Activated CD8-positive, alpha-beta T cell treated with anti-CD3 and anti-CD28 coated beads, Interleukin-2, amount 10 ng/mL, durations not matched to agents 7 days and 5 days (primary cell): ENCODE measurements around the gene NCAPG. TPM values are rescaled to one million over a fixed set of nuclear protein-coding genes. Genes with fewer than 3 reads are reported as not detected.

Experiments
- ATAC-seq: fragments of 150-1000 bp; cut with Tn5 transposase; one replicate; pipeline ENCODE4 v1.10.0; 2021; ENCODE audit warnings: moderate library complexity
- CTCF ChIA-PET: fragments of 350-600 bp; sonication (Branson Sonifier 250); formaldehyde crosslinking; loops from one replicate; lab custom pipeline; 2021; ENCODE audit warnings: antibody characterized with exemption; lab: Charles Lee
- POLR2A ChIA-PET: fragments of 350-600 bp; sonication (Branson Sonifier 250); formaldehyde crosslinking; loops from one replicate; lab custom pipeline; 2021; ENCODE audit warnings: antibody characterized with exemption; lab: Charles Lee
- DNase-seq: peaks from one replicate; pipeline ENCODE4 v3.0.0-alpha.2; 2020
- H3K27ac Mint-ChIP-seq: one replicate; pipeline ENCODE4 v1.8.0; 2021; ENCODE audit warnings: mild to moderate bottlenecking, mixed read lengths
- H3K27me3 Mint-ChIP-seq: one replicate; pipeline ENCODE4 v1.8.0; 2021; ENCODE audit warnings: low read depth, mixed read lengths
- H3K36me3 Mint-ChIP-seq: one replicate; pipeline ENCODE4 v1.8.0; 2021; ENCODE audit warnings: low read depth, mixed read lengths
- H3K4me1 Mint-ChIP-seq: one replicate; pipeline ENCODE4 v1.8.0; 2021; ENCODE audit warnings: low read depth, mixed read lengths
- H3K4me3 Mint-ChIP-seq: one replicate; pipeline ENCODE4 v1.8.0; 2021; ENCODE audit warnings: mild to moderate bottlenecking, mixed read lengths
- H3K9me3 Mint-ChIP-seq: one replicate; pipeline ENCODE4 v1.8.0; 2022; ENCODE audit warnings: mixed read lengths; ENCODE audit not compliant: insufficient read depth
- total RNA-seq, 2 experiments: library from RNA; stranded (reverse); gene quantifications; one replicate each; pipeline ENCODE4 v1.2.3, GENCODE V29; 2021

Gene NCAPG
- total RNA-seq, 2 experiments from 2014 or later: 92.5 to 93.5 TPM

DNA sequence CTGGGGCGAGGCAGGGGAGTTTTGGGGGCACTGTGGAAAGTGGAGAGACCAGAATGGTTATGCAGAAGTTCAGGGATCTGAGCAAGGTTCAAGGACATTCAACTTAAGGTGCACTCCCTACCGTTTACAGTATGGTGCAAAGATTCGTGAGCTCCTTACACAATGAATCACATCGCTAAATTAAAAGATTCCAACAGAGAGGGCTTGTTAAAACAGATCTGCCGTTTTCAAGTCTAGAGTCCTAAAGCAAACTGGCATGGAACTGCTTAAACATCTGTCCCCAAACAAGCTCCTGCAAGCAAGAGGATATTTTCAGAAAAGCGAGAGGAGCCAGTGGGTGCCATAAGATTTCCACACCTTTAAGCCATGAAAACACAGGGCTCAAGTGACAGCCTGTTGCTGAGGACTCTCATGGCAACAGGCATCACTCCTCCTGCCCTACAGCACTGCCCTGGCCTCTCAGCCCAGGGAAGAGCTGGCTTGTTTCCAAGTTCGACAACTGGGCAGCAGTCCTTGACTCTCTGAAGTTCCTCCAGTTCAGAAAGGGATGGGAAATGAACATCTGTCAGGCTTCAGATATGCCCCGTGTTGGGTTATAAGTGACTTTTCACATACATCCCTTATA lies 39.4 kb upstream of the NCAPG start:
- Mint-ChIP-seq H3K27ac (no peak overlapping the region), H3K27me3 (peaks cover 3% of the 10 kb centered on the region), H3K4me3 (no peak overlapping the region), H3K36me3 (no peaks in the 10 kb centered on the region), H3K4me1 (no peaks in the 10 kb centered on the region), H3K9me3 (no peaks in the 10 kb centered on the region)
- DNase-seq (peak; percentile 2), ATAC-seq (no peak)
- ChIA-PET POLR2A (no interaction called here), CTCF (no interaction called here)

DNA sequence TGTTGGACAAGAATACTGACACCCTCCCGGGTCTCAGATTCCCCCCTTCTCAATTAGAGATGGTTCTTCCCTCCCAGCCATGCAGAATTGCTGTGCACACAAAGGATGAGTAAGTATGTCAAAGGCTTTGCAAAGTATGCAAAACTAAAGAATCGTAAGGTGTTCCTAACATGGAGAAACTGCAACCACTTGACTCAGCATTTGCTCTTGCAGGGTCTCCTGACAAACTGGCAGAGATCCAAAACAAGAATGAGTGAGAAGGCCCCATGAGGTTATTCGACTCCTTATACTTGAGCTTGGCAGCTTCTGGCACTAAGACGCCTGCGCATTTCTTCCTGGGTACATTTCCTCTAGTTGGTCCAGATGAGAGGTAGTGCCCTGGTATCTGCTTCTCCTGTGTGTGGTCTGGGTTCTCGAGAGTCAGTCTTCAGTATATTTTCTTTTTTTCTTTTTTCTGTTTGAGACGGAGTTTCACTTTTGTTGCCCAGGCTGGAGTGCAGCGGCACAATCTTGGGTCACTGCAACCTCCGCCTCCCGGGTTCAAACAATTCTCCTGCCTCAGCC lies 37.6 kb upstream of the NCAPG start:
- no peak for ATAC-seq
- Mint-ChIP-seq H3K36me3 (no peaks in the 10 kb centered on the region), H3K9me3 (no peaks in the 10 kb centered on the region), H3K27ac (no peak overlapping the region), H3K4me3 (no peak overlapping the region), H3K27me3 (peaks cover 6% of the 10 kb centered on the region), H3K4me1 (no peaks in the 10 kb centered on the region)
- CTCF ChIA-PET: no interaction called here
- POLR2A ChIA-PET: no interaction called here
- peak; percentile 2 for DNase-seq

DNA sequence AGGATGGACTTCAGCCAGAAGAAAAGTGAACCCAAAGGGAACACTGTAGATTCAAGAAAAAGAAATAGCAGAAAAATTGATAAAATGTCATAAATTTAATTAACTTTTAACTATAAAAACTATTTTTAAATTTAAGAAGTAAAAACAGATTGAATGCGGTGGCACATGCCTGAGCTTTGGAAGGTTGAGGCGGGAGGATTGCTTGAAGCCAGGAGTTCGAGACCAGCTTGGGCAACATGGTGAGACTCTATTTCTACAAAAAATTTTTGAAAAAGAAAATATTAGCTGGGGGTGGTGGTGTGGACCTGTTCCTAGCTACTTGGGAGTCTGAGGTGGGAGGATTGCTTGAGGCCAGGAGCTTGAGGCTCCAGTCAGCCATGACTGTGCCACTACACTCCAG lies 32.3 kb upstream of the NCAPG start:
- no peak overlapping the region for H3K27ac Mint-ChIP-seq

GRCh38 chr4:17780501-17781299 lies 30.1 kb upstream of the NCAPG start:
- DNase-seq: no peak
- ATAC-seq: no peak
- Mint-ChIP-seq H3K4me1 (peaks cover 8% of the 10 kb centered on the region), H3K36me3 (no peaks in the 10 kb centered on the region), H3K27me3 (peaks cover 39% of the 10 kb centered on the region), H3K9me3 (no peaks in the 10 kb centered on the region), H3K27ac (no peak overlapping the region), H3K4me3 (no peak overlapping the region)
- POLR2A ChIA-PET: interaction anchor here (0.6 kb wide), 1 partner anchor 15 kb away, joined by 3 read pairs; no protein-coding TSS in a partner anchor
- CTCF ChIA-PET: interaction anchor here (1.0 kb wide), 1 partner anchor 580 kb away, joined by 3 read pairs; no protein-coding TSS in a partner anchor

More for the DNA sequence above, 32.3 kb upstream of the NCAPG start:
- ChIA-PET POLR2A (no interaction called here), CTCF (no interaction called here)
- Mint-ChIP-seq H3K27me3 (peaks cover 42% of the 10 kb centered on the region), H3K4me1 (peaks cover 8% of the 10 kb centered on the region), H3K4me3 (no peak overlapping the region), H3K36me3 (no peaks in the 10 kb centered on the region), H3K9me3 (no peaks in the 10 kb centered on the region)
- no peak for ATAC-seq
- DNase-seq: no peak

DNA sequence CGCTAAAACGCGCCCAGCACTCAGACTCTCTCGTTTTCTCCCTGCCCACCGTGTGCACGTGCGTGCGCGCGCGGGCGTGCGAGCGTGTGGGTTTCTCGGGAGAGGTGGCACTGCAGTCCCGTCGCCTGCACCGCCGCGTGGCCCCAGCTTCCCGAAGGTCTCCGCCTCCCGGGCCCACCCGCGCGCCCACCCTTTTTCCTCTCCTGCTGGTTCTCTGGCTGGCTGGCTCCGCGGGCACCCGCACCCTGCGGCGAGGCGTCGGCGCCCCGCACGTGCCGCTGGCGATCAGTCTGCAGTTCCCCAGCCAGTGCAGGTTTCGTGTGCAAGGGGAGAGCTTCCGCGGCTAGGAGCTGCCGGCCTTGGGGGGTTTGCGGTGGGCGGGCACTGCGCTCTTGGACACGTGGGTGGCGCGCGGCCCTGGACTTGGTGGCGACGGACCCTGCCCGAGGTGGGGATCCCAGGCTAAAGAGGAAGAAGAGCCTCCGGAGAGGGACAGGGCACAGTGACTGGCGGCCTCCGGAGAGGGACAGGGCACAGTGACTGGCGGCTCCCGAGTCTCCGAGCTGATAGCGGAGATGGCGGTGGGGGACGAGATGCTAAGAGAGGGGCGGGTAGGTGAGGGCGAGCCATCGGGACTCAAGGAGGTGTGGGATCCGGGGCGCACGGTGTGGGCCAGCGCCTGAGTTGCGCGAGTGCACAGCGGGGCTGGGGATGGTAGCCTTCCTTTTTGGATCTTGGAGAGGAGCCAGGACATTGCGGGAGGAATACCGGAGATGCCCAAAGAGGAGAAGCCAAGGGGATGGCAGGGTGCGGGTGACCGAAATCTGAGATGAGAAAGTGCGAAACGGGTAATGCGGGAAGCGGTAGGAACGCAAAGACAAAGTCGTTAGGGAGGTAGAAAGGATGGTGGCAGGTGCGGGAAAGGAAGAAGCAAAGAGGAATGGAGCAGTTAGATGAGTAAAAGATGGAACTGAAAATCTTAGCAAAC lies 29.2 kb upstream of the NCAPG start, which contains the start of gene FAM184B:
FAM184B (minus strand) TSS at position 322 of the 988 bp plus-strand sequence. CDS start 322 bp downstream, outside the sequence.
- peaks cover 39% of the 10 kb centered on the region for H3K27me3 Mint-ChIP-seq
- H3K27ac Mint-ChIP-seq: no peak within 1 kb of the TSS
- POLR2A ChIA-PET: interaction anchor here (0.6 kb wide), 1 partner anchor 15 kb away, joined by 3 read pairs; no protein-coding TSS in a partner anchor
- peak; percentile 58 for ATAC-seq
- DNase-seq: no peak
- H3K9me3 Mint-ChIP-seq: no peaks in the 10 kb centered on the region
- H3K36me3 Mint-ChIP-seq: no peaks in the 10 kb centered on the region
- CTCF ChIA-PET: no interaction called here
- H3K4me3 Mint-ChIP-seq: peak within 1 kb of the TSS; percentile 27
- peaks cover 12% of the 10 kb centered on the region for H3K4me1 Mint-ChIP-seq

- no peak overlapping the region for H3K27ac Mint-ChIP-seq
- no peaks in the 10 kb centered on the region for H3K9me3 Mint-ChIP-seq
- H3K27me3 Mint-ChIP-seq: peaks cover 14% of the 10 kb centered on the region
- ChIA-PET POLR2A (no interaction called here), CTCF (no interaction called here)
- ATAC-seq (no peak), DNase-seq (no peak)
- H3K4me1 Mint-ChIP-seq: peaks cover 19% of the 10 kb centered on the region
- peaks cover 3% of the 10 kb centered on the region for H3K36me3 Mint-ChIP-seq
- H3K4me3 Mint-ChIP-seq: no peak overlapping the region
These were observed 24.9 kb upstream of the NCAPG start for GRCh38 chr4:17785858-17786257.

DNA sequence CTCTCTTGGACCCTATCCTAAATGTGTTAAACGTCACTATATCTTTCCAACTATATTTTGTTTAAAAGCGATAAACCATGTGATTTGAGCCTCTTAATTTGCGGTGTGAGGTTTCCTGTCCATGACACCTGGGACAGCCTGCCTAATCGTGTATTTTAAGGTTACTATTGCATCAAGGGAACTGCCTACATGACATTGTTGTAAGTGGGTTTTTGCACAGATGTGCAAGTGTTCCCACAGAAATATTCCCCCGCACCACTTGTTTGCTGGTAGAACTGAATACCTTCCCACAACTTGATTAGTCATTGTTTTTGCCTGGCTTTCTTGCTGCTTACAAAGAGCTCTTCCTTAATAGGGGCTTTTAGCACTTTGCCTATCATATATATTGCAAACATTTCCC lies 24.2 kb upstream of the NCAPG start:
- ChIA-PET CTCF (interaction anchor here (0.7 kb wide), 1 partner anchor 20 kb away, joined by 3 read pairs; no protein-coding TSS in a partner anchor), POLR2A (no interaction called here)
- Mint-ChIP-seq H3K27me3 (peaks cover 11% of the 10 kb centered on the region), H3K4me1 (peaks cover 16% of the 10 kb centered on the region), H3K36me3 (peaks cover 6% of the 10 kb centered on the region), H3K9me3 (no peaks in the 10 kb centered on the region), H3K27ac (no peak overlapping the region), H3K4me3 (no peak overlapping the region)
- ATAC-seq (no peak), DNase-seq (no peak)

GRCh38 chr4:17787315-17787714 lies 23.5 kb upstream of the NCAPG start:
- H3K27ac Mint-ChIP-seq: no peak overlapping the region
- POLR2A ChIA-PET: no interaction called here
- peaks cover 4% of the 10 kb centered on the region for H3K27me3 Mint-ChIP-seq
- H3K9me3 Mint-ChIP-seq: no peaks in the 10 kb centered on the region
- no peak overlapping the region for H3K4me3 Mint-ChIP-seq
- peaks cover 11% of the 10 kb centered on the region for H3K4me1 Mint-ChIP-seq
- H3K36me3 Mint-ChIP-seq: peaks cover 12% of the 10 kb centered on the region
- CTCF ChIA-PET: interaction anchor here (0.7 kb wide), 1 partner anchor 19 kb away, joined by 3 read pairs; no protein-coding TSS in a partner anchor
- no peak for ATAC-seq
- DNase-seq: no peak

DNA sequence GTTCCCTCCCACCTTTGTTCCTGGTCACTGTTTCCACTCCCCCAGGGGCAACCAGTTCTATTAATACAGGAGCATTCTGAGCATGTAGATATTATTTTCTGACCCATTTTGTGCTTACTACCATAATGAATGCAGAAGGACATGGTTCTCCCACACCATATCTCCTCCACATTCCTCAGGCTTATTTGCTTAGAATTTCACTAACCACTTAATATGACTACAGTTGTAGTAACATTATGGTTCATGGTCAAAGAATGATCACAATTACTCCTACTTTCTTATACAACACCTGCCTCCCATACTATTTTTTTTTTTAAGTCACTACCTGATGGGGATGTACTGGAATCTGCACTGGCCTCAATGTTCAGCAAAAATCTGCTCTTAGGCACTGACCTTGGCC lies 21.8 kb upstream of the NCAPG start:
- ChIA-PET POLR2A (interaction anchor here (0.8 kb wide), 1 partner anchor 22 kb away, joined by 3 read pairs; the partner anchor contains the start of genes DCAF16 and NCAPG), CTCF (no interaction called here)
- ATAC-seq (no peak), DNase-seq (no peak)
- Mint-ChIP-seq H3K27me3 (no peaks in the 10 kb centered on the region), H3K4me1 (peaks cover 11% of the 10 kb centered on the region), H3K9me3 (no peaks in the 10 kb centered on the region), H3K4me3 (no peak overlapping the region), H3K27ac (no peak overlapping the region), H3K36me3 (peaks cover 23% of the 10 kb centered on the region)

DNA sequence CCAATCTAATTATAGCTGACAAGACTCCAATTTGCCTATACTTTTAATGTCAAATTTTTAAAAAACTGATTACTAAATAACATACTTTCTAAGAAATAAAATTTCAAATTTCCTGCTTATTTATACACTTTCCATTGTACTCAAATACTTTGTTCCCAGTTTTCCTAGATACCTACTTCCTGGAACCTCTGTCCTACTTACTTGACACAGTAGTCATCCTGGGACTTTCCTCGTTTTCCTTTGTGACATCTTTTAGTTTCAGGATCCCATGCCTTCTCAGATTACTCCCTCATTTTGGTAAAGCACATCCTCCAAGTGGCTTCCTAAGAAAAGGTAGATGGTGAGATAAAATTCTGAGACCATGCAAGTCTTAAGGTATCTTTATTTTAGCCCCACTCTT lies 16.0 kb upstream of the NCAPG start:
- ChIA-PET CTCF (interaction anchor here (1.3 kb wide), 1 partner anchor 15 kb away, joined by 3 read pairs; no protein-coding TSS in a partner anchor), POLR2A (no interaction called here)
- Mint-ChIP-seq H3K27ac (no peak overlapping the region), H3K27me3 (no peaks in the 10 kb centered on the region), H3K36me3 (peaks cover 47% of the 10 kb centered on the region), H3K9me3 (no peaks in the 10 kb centered on the region), H3K4me3 (no peak overlapping the region), H3K4me1 (peaks cover 2% of the 10 kb centered on the region)
- no peak for DNase-seq
- no peak for ATAC-seq

- CTCF ChIA-PET: interaction anchor here (1.6 to 2.8 kb wide), 2 partner anchors 11 to 249 kb away, joined by 5 to 18 read pairs; no protein-coding TSS in a partner anchor
- Mint-ChIP-seq H3K27ac (no peak overlapping the region), H3K9me3 (no peaks in the 10 kb centered on the region), H3K4me1 (peaks cover 2% of the 10 kb centered on the region), H3K27me3 (no peaks in the 10 kb centered on the region), H3K4me3 (no peak overlapping the region), H3K36me3 (peaks cover 47% of the 10 kb centered on the region)
- no peak for DNase-seq
- POLR2A ChIA-PET: interaction anchor here (1.3 to 3.2 kb wide), 2 partner anchors 10 to 12 kb away, joined by 3 to 19 read pairs; partner anchors contain the start of gene DCAF16
- ATAC-seq: no peak
These were observed 13.0 kb upstream of the NCAPG start for GRCh38 chr4:17797808-17798207.
